Fibroblast of lung (primary cell): ENCODE results near the gene RCSD1. TPM values are rescaled to one million over a fixed set of nuclear protein-coding genes. Genes with fewer than 3 reads are reported as not detected.

Source experiments
- DNase-seq, 2 donors: peaks; one replicate each; pipeline versions ENCODE4 v3.0.0 to v3.0.0-alpha.2; 2010; ENCODE audit warnings: low read depth in 2 of 2
- H2AFZ ChIP-seq: 2 replicates; pipeline ENCODE4 v1.5.1; 2012; ENCODE audit warnings: low read length, control low read depth, inconsistent platforms
- H3K27ac ChIP-seq: 2 replicates; pipeline ENCODE4 v1.5.1; 2011; ENCODE audit warnings: low read length, control low read depth; ENCODE audit not compliant: insufficient read depth
- H3K27me3 ChIP-seq: 2 replicates; pipeline ENCODE4 v1.5.1; 2011; ENCODE audit warnings: mild to moderate bottlenecking, low read length; ENCODE audit not compliant: control insufficient read depth, insufficient read depth
- H3K36me3 ChIP-seq: 2 replicates; pipeline ENCODE4 v1.5.1; 2011; ENCODE audit warnings: low read length; ENCODE audit not compliant: control insufficient read depth, insufficient read depth
- H3K4me1 ChIP-seq: 2 replicates; pipeline ENCODE4 v1.5.1; 2011; ENCODE audit warnings: low read length; ENCODE audit not compliant: control insufficient read depth, insufficient read depth; ENCODE audit errors: extremely low read depth
- H3K4me2 ChIP-seq: 2 replicates; pipeline ENCODE4 v1.5.1; 2011; ENCODE audit warnings: low read length, control low read depth; ENCODE audit not compliant: insufficient read depth; ENCODE audit errors: extremely low read depth
- H3K4me3 ChIP-seq, 4 experiments: fragments of 200-600 bp in 1 of 4; sonication (generic) in 1 of 4; replicated peaks in 1 of 4; 2 replicates each; pipeline ENCODE4 v1.5.1; 2011 to 2016; ENCODE audit warnings: low read length in 4 of 4, low read depth in 3 of 4, mild to moderate bottlenecking in 3 of 4, control low read depth in 2 of 4, inconsistent platforms in 1 of 4, mixed read lengths in 1 of 4; ENCODE audit not compliant: insufficient read depth in 1 of 4; ENCODE audit errors: control extremely low read depth in 1 of 4
- H3K79me2 ChIP-seq: 2 replicates; pipeline ENCODE4 v1.5.1; 2012; ENCODE audit warnings: mild to moderate bottlenecking, low read length, inconsistent platforms; ENCODE audit not compliant: control insufficient read depth, insufficient read depth
- H3K9ac ChIP-seq: 2 replicates; pipeline ENCODE4 v1.5.1; 2011; ENCODE audit warnings: mild to moderate bottlenecking, low read length, control low read depth; ENCODE audit not compliant: insufficient read depth
- H3K9me3 ChIP-seq: 2 replicates; pipeline ENCODE4 v1.5.1; 2012; ENCODE audit warnings: low read depth, low read length; ENCODE audit not compliant: control insufficient read depth, insufficient read depth
- H4K20me1 ChIP-seq: 2 replicates; pipeline ENCODE4 v1.5.1; 2011; ENCODE audit warnings: low read length; ENCODE audit not compliant: control insufficient read depth, insufficient read depth; ENCODE audit errors: extremely low read depth
- EZH2 ChIP-seq: IDR thresholded peaks from 2 replicates; pipeline ENCODE4 v1.5.1; 2012; ENCODE audit warnings: low read length, control low read depth, mild to moderate bottlenecking; ENCODE audit errors: missing control alignments
- polyA plus RNA-seq, 2 donors: library from polyadenylated mRNA; depleted of rRNA in 1 of 2; stranded (reverse) in 1 of 2; unstranded in 1 of 2; fragments of >200 nt; gene quantifications; 2 replicates each; pipeline ENCODE4 v1.2.1, GENCODE V29; 2011 to 2012; ENCODE audit warnings: missing spikeins in 1 of 2
- total RNA-seq: library from RNA; depleted of rRNA; stranded (reverse); fragments of >200 nt; gene quantifications from 2 replicates; pipeline ENCODE4 v1.2.1, GENCODE V29; 2014
- TF ChIP-seq, protein P1 (sequence below), 2 donors: IDR thresholded peaks in 1 of 2; conservative IDR thresholded peaks in 1 of 2; 1 replicate in 1 of 2; 2 replicates in 1 of 2; pipeline ENCODE4 v1.5.1; 2011 to 2012; ENCODE audit warnings: low read length in 2 of 2, control low read depth in 1 of 2, inconsistent platforms in 1 of 2, low read depth in 1 of 2, mild to moderate bottlenecking in 1 of 2

Gene RCSD1
- total and polyA plus RNA-seq, 2 donors (not counting 1 experiment from before 2014, with no cell fraction given) = under 0.01 to 4.1 TPM

DNA sequence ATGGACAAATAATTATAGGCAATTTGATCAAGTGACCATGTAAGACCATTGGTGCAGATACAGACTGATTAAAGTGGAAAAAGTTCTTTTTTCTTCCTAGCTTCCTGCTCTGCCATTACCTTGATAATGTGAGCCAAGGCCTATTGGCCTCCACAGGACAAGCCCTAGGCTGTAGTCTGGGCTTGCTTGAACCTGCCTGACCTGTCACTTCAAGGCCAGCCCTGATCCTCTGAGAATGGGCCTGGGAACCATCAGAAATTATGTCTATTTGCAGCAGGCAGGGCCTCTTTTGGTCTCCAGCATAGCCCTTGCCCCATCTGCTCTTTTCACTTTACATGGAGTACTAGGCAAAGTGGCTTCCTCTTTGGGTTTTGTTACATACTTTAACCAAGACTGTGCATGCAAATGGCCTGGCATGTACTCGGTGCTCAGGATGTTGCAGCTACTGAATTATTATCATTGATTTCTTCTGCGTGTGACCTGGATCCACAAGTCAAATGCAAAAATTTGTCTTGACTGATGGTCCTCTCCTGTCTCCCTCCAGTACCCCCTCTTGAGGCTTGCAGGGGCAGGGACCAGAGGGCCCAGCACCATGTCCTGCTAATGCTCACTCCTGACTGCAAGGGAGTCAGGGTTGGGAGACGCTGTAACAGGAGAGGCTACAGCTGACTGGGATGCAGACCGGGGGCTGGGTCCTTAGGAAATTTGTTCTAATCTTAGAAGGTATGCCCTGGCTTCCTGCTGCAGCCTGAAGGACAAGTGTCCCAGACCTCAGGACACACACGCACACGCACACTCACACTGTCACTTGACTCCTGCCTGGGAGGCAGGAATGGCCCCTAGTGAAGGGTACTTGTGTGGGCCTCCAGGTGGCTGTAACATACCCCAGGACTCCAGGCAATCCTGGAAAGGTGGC lies 39.4 kb downstream of the RCSD1 start:
- Histone ChIP-seq H3K9ac (no peak overlapping the region), H4K20me1 (no peaks in the 10 kb centered on the region), H2AFZ (no peak overlapping the region), H3K27ac (no peak overlapping the region), H3K4me3 (no peak overlapping the region), H3K27me3 (peaks cover 6% of the 10 kb centered on the region), H3K36me3 (no peaks in the 10 kb centered on the region), H3K79me2 (no peaks in the 10 kb centered on the region), H3K4me1 (no peaks in the 10 kb centered on the region), H3K9me3 (no peaks in the 10 kb centered on the region), H3K4me2 (no peak overlapping the region)
- no peak for DNase-seq
- TF ChIP-seq, protein P1, sequence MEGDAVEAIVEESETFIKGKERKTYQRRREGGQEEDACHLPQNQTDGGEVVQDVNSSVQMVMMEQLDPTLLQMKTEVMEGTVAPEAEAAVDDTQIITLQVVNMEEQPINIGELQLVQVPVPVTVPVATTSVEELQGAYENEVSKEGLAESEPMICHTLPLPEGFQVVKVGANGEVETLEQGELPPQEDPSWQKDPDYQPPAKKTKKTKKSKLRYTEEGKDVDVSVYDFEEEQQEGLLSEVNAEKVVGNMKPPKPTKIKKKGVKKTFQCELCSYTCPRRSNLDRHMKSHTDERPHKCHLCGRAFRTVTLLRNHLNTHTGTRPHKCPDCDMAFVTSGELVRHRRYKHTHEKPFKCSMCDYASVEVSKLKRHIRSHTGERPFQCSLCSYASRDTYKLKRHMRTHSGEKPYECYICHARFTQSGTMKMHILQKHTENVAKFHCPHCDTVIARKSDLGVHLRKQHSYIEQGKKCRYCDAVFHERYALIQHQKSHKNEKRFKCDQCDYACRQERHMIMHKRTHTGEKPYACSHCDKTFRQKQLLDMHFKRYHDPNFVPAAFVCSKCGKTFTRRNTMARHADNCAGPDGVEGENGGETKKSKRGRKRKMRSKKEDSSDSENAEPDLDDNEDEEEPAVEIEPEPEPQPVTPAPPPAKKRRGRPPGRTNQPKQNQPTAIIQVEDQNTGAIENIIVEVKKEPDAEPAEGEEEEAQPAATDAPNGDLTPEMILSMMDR (conservative IDR thresholded peaks at IDR 0.05 in 1 of 2, IDR thresholded peaks at IDR 0.05 in 1 of 2; ENCODE audit: low read depth in 1 of 2, low read length in 2 of 2) = no peak
- TF ChIP-seq EZH2 = no peak

DNA sequence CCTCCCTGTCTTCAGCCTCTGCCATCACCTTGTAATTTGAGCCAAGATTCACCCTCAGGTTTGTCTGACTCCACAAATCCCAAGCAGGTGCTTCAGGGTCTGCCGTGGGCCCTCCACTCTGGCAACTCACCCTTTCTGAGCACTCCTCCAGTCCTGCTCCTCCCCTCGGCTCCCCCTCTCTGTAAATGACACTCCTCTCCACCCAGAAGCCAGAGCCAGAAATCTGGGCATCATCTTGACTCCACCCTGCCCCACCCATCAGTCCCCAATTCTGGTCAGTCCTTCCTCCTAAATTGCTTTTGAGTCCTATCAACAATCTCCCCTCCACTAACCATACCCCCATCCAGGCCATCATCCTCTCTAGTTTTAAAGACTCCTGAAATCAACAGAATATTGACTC lies 40.5 kb downstream of the RCSD1 start:
- Histone ChIP-seq H2AFZ (no peak overlapping the region), H3K27ac (no peak overlapping the region), H3K9me3 (no peaks in the 10 kb centered on the region), H3K4me2 (no peak overlapping the region), H3K36me3 (no peaks in the 10 kb centered on the region), H4K20me1 (no peaks in the 10 kb centered on the region), H3K79me2 (no peaks in the 10 kb centered on the region), H3K9ac (no peak overlapping the region), H3K4me1 (no peaks in the 10 kb centered on the region), H3K4me3 (no peak overlapping the region), H3K27me3 (peaks cover 6% of the 10 kb centered on the region)
- TF ChIP-seq, protein P1 (conservative IDR thresholded peaks at IDR 0.05 in 1 of 2, IDR thresholded peaks at IDR 0.05 in 1 of 2; ENCODE audit: low read depth in 1 of 2, low read length in 2 of 2) = no peak
- TF ChIP-seq EZH2 = no peak
- no peak for DNase-seq

DNA sequence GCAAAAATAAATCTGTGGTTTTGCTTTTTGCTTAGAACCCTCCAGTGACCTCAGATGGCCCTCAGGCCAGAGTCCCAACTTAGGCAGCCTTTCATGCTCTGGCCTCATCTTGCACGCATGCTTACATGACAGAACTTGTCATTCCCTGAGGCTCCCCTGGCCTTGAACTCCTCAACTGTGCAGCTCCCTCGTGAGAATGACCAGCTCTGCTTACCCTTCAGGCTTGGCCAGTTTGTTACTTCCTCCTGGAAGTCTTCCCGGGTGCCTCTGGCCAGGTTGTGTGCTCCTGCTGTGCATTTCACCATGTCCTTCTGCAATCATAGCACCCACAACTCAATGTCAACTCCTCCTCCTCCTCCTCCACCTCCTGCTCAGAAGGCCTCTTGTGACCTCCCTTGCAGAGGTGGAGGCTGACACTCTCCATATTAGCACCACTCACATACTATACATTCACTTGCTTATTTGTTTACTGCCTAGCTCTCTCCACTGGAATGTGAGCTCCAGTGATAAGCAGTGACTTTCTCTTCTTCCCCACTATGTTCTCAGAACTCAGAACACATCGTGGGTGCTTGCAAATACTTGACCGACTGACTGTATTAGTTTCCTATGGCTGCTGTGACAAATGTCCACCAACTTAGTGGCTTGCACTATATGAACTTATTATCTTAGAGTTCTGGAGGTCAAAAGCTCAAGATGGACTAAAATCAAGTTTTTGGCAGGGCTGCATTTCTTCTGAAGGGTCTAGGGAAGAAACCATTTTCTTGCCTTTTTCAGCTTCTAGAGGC lies 41.9 kb downstream of the RCSD1 start:
- no peak overlapping the region for H2AFZ ChIP-seq
- peaks cover 6% of the 10 kb centered on the region for H3K27me3 ChIP-seq
- H4K20me1 ChIP-seq = no peaks in the 10 kb centered on the region
- no peaks in the 10 kb centered on the region for H3K36me3 ChIP-seq
- no peaks in the 10 kb centered on the region for H3K9me3 ChIP-seq
- H3K27ac ChIP-seq = no peak overlapping the region
- H3K4me1 ChIP-seq = no peaks in the 10 kb centered on the region
- no peak for TF ChIP-seq EZH2
- TF ChIP-seq, protein P1 (conservative IDR thresholded peaks at IDR 0.05 in 1 of 2, IDR thresholded peaks at IDR 0.05 in 1 of 2; ENCODE audit: low read depth in 1 of 2, low read length in 2 of 2) = no peak
- no peak overlapping the region for H3K4me2 ChIP-seq
- no peak overlapping the region for H3K4me3 ChIP-seq
- no peak for DNase-seq
- no peaks in the 10 kb centered on the region for H3K79me2 ChIP-seq
- no peak overlapping the region for H3K9ac ChIP-seq
